ENCODE data around the gene PRIMA1. TPM values are rescaled to one million over a fixed set of nuclear protein-coding genes. Genes with fewer than 3 reads are reported as not detected.

Gene PRIMA1
- polyA plus RNA-seq, 1 of the 3 experiments (the other 2 are of a cell fraction) = 0.18 TPM

- no peak for TF ChIP-seq RXRA (IDR thresholded peaks at IDR 0.05; ENCODE audit: borderline replicate concordance, low read depth)
- TF ChIP-seq YY1 (IDR thresholded peaks at IDR 0.05; ENCODE audit: low read depth) = no peak
- TF ChIP-seq ZBTB33 (IDR thresholded peaks at IDR 0.05; ENCODE audit: borderline replicate concordance, low read depth) = no peak
- TF ChIP-seq NRF1 (IDR thresholded peaks at IDR 0.05; ENCODE audit: low read depth, low read length) = no peak
- no peak for TF ChIP-seq FOSL2 (IDR thresholded peaks at IDR 0.05; ENCODE audit: borderline replicate concordance, low read depth)
- TF ChIP-seq ELF1 (IDR thresholded peaks at IDR 0.05) = no peak
- TF ChIP-seq MEF2A (IDR thresholded peaks at IDR 0.05; ENCODE audit: borderline replicate concordance, low read depth) = no peak
- TF ChIP-seq MXI1 (IDR thresholded peaks at IDR 0.05; ENCODE audit: low read depth, low read length) = no peak
- TF ChIP-seq JUND (IDR thresholded peaks at IDR 0.05) = no peak
Measured at GRCh38 chr14:93729993-93730392, 58.3 kb downstream of the PRIMA1 start (continued).

DNA sequence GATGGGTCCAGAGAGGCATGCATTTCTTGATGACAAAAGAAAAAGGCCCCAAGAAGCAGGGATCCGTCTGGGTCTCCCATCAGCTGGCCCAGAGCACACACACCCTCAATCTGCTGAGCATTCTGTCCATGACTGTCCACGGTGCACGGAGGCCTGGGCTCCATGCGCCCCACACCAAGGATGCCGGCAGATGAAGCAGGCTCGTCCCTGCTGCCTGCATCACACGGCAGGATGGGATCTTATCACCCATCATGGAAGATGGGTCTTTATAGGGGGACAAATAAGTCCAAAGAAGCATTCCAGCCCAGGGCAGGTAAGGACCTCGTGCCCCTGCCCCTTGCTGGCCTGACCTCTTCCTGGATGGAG, 59.7 kb downstream of the PRIMA1 start:
- no peaks in the 10 kb centered on the region for H3K9me3 ChIP-seq
- no peaks in the 10 kb centered on the region for H3K36me3 ChIP-seq (replicated peaks in 1 of 2; ENCODE audit: control insufficient read depth in 1 of 2, insufficient read depth in 2 of 2, low read length in 1 of 2)
- WGBS (ENCODE audit: low lambda C conversion rate) = 48% methylated on average over 8 of the region's 8 CpGs
- CTCF ChIA-PET = no interaction called here
- no peaks in the 10 kb centered on the region for H3K9me2 ChIP-seq
- H3K79me2 ChIP-seq (ENCODE audit: insufficient read depth) = no peaks in the 10 kb centered on the region
- no peak overlapping the region for H3K27ac ChIP-seq (ENCODE audit: low read depth in 2 of 2, low read length in 1 of 2)
- POLR2A ChIA-PET = no interaction called here
- H3K9ac ChIP-seq = no peak overlapping the region
- H3K4me1 ChIP-seq (ENCODE audit: control insufficient read depth in 1 of 2, insufficient read depth in 2 of 2, low read depth in 1 of 2, low read length in 1 of 2) = peaks cover 0 to 17% of the 10 kb centered on the region in 2 experiments; a peak in 2 of 4 replicates
- H3F3A ChIP-seq (replicated peaks; ENCODE audit: insufficient read depth) = no peaks in the 10 kb centered on the region
- no peak overlapping the region for H3K4me2 ChIP-seq
- H4K20me1 ChIP-seq (ENCODE audit: insufficient read depth) = no peaks in the 10 kb centered on the region
- no peaks in the 10 kb centered on the region for H3K27me3 ChIP-seq (ENCODE audit: insufficient read depth)
- H2AFZ ChIP-seq (ENCODE audit: low read depth) = no peak overlapping the region
- no peak overlapping the region for H3K4me3 ChIP-seq (ENCODE audit: low read depth in 2 of 2, low read length in 1 of 2)
- DNase-seq = no peak
- TF ChIP-seq SIN3A (IDR thresholded peaks at IDR 0.05; ENCODE audit: borderline replicate concordance, low read depth, low read length) = no peak
- TF ChIP-seq, protein P1, sequence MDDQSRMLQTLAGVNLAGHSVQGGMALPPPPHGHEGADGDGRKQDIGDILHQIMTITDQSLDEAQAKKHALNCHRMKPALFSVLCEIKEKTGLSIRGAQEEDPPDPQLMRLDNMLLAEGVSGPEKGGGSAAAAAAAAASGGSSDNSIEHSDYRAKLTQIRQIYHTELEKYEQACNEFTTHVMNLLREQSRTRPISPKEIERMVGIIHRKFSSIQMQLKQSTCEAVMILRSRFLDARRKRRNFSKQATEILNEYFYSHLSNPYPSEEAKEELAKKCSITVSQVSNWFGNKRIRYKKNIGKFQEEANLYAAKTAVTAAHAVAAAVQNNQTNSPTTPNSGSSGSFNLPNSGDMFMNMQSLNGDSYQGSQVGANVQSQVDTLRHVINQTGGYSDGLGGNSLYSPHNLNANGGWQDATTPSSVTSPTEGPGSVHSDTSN (IDR thresholded peaks at IDR 0.05) = no peak
- TF ChIP-seq CHD2 (IDR thresholded peaks at IDR 0.05; ENCODE audit: low read length, partially characterized antibody) = no peak
- TF ChIP-seq USF2 (IDR thresholded peaks at IDR 0.05; ENCODE audit: borderline replicate concordance, low read depth, low read length) = no peak
- no peak for TF ChIP-seq JUND (IDR thresholded peaks at IDR 0.05)
- no peak for TF ChIP-seq MAX (IDR thresholded peaks at IDR 0.05; ENCODE audit: low read depth)
- TF ChIP-seq SMC3 (IDR thresholded peaks at IDR 0.05; ENCODE audit: low read depth, low read length) = no peak
- no peak for TF ChIP-seq IRF3 (IDR thresholded peaks at IDR 0.05; ENCODE audit: low read depth, low read length)
- no peak for TF ChIP-seq NRF1 (IDR thresholded peaks at IDR 0.05; ENCODE audit: low read depth, low read length)
- no peak for TF ChIP-seq MEF2A (IDR thresholded peaks at IDR 0.05; ENCODE audit: borderline replicate concordance, low read depth)
- TF ChIP-seq POLR2AphosphoS5 (IDR thresholded peaks at IDR 0.05; ENCODE audit: low read depth, low read length) = no peak
- TF ChIP-seq, protein P2, sequence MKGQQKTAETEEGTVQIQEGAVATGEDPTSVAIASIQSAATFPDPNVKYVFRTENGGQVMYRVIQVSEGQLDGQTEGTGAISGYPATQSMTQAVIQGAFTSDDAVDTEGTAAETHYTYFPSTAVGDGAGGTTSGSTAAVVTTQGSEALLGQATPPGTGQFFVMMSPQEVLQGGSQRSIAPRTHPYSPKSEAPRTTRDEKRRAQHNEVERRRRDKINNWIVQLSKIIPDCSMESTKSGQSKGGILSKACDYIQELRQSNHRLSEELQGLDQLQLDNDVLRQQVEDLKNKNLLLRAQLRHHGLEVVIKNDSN (IDR thresholded peaks at IDR 0.05; ENCODE audit: borderline replicate concordance, low read depth) = no peak
- TF ChIP-seq GABPA (IDR thresholded peaks at IDR 0.05; ENCODE audit: low read depth) = no peak
- no peak for TF ChIP-seq FOXM1 (IDR thresholded peaks at IDR 0.05; ENCODE audit: low read depth)
- no peak for TF ChIP-seq TAF1 (IDR thresholded peaks at IDR 0.05; ENCODE audit: borderline replicate concordance, low read depth, low read length)
- no peak for TF ChIP-seq ZBTB33 (IDR thresholded peaks at IDR 0.05; ENCODE audit: borderline replicate concordance, low read depth)
- TF ChIP-seq EZH2phosphoT487 (IDR thresholded peaks at IDR 0.05; ENCODE audit: borderline replicate concordance, low read depth) = no peak

Data from SK-N-SH (cell line).